ENCODE results near the gene CCDC142.

DNA sequence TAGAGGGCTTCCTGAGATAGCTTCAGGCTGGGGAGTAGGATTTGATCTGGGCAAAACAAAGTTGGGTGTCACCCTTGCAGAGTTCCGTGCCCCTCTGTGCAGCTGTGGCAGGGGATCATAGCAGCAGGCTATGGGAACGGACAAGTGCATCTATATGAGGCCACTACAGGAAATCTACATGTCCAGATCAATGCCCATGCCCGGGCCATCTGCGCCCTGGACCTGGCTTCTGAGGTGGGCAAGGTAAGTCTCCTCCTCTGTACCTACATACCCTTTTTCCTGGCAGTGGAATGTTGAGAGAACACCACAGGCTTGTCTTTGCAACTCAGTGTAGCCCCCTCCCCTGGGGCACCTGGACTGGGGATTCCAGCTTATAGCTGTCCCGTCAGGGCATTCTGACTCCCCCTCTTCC lies 57.8 kb downstream of the CCDC142 start:
- TF ChIP-seq, protein P1, sequence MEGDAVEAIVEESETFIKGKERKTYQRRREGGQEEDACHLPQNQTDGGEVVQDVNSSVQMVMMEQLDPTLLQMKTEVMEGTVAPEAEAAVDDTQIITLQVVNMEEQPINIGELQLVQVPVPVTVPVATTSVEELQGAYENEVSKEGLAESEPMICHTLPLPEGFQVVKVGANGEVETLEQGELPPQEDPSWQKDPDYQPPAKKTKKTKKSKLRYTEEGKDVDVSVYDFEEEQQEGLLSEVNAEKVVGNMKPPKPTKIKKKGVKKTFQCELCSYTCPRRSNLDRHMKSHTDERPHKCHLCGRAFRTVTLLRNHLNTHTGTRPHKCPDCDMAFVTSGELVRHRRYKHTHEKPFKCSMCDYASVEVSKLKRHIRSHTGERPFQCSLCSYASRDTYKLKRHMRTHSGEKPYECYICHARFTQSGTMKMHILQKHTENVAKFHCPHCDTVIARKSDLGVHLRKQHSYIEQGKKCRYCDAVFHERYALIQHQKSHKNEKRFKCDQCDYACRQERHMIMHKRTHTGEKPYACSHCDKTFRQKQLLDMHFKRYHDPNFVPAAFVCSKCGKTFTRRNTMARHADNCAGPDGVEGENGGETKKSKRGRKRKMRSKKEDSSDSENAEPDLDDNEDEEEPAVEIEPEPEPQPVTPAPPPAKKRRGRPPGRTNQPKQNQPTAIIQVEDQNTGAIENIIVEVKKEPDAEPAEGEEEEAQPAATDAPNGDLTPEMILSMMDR (IDR thresholded peaks at IDR 0.05), result no peak
- TF ChIP-seq REST (IDR thresholded peaks at IDR 0.05; ENCODE audit: insufficient read depth in 1 of 2, low read depth in 2 of 2, low read length in 1 of 2) (no peak), POLR2AphosphoS5 (IDR thresholded peaks at IDR 0.05; ENCODE audit: low read depth, low read length) (no peak), SIN3A (IDR thresholded peaks at IDR 0.05; ENCODE audit: borderline replicate concordance, insufficient read depth, low read depth, low read length) (no peak), TCF7L2 (IDR thresholded peaks at IDR 0.05; ENCODE audit: low read depth, low read length) (no peak)
